GM12873 (cell line): ENCODE results near the gene SLC25A51.

ENCODE experiments used
- TF ChIP-seq, protein P1 (sequence below): IDR thresholded peaks from 2 replicates; pipeline ENCODE4 v1.5.1; 2012; ENCODE audit warnings: low read depth, mild to moderate bottlenecking, moderate library complexity, low read length, control low read depth; ENCODE audit not compliant: insufficient read depth; ENCODE audit errors: missing control alignments

Gene SLC25A51

DNA sequence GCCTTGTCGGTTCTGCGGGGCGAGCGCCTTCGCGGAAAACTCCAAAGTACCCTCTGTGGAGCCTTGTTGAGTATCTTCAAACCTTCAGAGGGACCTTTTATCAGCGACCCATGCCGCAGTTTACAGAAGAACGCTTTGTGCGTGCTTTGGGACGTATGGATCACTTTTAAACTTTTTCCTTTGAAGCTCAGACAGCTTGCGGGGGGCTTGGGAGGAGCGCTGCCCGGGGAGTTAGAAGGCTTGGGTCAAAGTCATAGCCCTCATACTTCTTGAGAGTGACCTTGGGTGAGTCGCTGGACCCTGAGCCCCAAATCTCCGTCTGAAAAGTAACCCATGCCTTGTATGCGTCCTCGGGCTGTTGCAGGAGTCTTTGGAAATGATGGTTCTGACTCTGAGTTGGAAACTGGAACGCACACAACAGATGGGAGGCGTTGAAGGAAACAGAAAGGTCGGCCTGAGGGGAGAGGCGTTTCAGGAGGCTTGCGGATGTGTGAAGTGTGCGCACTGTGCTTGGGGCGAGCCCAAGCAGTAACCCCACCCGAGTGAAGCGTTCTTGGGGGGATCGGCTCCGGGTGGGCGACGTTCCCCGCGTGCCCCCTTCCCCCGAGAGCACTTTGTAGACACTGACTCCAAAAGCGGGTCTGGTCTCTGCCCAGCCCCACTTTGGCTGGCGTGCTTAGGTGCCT lies 661 bp upstream of the SLC25A51 start:
- TF ChIP-seq, protein P1, sequence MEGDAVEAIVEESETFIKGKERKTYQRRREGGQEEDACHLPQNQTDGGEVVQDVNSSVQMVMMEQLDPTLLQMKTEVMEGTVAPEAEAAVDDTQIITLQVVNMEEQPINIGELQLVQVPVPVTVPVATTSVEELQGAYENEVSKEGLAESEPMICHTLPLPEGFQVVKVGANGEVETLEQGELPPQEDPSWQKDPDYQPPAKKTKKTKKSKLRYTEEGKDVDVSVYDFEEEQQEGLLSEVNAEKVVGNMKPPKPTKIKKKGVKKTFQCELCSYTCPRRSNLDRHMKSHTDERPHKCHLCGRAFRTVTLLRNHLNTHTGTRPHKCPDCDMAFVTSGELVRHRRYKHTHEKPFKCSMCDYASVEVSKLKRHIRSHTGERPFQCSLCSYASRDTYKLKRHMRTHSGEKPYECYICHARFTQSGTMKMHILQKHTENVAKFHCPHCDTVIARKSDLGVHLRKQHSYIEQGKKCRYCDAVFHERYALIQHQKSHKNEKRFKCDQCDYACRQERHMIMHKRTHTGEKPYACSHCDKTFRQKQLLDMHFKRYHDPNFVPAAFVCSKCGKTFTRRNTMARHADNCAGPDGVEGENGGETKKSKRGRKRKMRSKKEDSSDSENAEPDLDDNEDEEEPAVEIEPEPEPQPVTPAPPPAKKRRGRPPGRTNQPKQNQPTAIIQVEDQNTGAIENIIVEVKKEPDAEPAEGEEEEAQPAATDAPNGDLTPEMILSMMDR: no peak

DNA sequence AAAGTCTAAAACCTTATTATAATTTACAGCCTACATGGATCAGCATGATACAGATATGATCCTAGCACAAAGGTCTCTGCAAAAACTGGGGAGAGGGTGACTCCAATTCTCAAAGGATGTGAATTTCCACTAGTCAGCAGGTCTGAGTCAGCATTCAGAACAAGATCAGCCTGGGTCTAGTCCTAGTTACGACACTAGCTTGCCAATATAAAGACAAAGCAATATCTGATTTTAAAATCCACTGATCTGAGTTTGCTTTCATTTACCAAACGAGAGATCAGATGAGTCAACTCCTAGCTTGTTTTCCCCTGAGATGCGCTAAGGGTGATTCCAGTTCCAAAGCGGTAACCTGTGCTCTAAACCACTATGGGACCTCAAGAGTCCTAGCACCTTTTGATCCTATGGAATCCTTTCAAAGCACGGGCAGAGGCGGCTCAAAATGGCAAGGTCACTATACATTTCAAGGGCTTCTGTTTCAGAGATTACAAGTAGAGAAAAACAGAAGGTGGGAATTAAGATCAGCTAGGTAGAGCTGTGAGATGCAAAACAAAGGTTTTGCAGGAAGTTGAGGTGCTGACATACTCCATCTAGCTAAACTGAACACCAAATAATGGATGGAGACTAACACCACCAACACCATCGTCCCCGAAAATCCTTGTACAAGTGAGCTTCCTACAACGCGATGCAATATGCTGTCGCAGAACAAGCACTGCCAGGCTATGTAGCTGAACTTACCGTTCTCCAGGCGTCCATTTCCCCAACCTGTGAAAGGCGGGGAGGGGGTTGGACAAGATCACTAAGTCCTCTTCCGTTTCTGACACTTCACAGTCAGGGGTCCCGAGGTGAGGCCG lies 906 bp downstream of the SLC25A51 start:
- TF ChIP-seq, protein P1: no peak

DNA sequence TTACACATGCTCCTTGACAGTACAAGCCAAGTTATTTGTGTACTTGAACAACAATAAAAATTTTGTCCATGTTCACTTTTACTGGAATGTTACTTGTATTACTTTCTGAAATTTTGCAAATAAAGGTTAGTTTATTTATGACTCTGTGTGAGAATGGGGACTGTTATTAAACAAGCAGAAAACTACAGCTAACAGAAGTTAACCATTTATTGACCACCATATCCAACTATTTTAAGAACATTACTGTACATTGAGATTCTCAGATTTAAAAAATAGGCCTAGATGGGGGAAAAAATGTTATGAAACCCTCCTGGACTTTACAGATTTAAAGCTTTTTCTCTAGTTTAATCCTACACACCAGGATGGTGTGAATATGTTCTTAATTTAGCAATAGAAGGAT lies 1.8 kb downstream of the SLC25A51 start:
- TF ChIP-seq, protein P1: no peak

DNA sequence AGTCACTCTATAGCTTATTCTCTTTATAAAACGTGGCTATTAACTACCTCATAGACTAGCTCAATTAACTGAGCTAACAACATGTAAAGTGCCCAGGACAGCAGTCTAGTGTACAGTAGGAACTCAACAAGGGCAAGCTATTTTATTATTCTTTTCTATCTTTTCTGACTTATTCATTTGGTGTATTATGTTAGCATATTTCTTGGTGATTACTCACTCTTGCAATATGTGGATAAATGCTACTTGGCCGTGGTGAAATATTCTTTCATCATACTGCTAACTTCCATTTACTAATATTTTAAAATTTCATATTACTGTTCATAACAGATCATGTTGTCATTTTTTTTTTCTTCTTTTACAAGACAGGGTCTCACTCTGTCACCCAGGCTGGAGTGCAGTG lies 4.9 kb downstream of the SLC25A51 start:
- TF ChIP-seq, protein P1: no peak

DNA sequence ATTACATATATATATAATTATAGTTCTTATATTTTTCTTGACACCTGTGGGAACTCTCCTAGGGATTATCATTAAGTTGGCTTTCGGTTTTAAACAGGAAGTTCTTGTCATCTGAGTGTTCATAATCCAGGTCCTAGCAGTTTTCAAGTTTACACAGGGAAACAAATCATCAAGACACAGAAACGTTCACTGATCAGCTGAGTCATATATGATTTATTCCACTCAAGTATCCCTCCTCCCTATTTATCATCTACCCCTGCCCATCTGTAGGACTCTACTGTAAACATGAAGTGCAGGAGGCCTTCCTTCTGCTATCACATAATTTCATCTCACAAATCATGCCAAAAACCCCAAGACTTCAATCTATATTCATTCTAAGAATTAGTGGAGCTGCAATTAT lies 6.3 kb downstream of the SLC25A51 start:
- TF ChIP-seq, protein P1: no peak

DNA sequence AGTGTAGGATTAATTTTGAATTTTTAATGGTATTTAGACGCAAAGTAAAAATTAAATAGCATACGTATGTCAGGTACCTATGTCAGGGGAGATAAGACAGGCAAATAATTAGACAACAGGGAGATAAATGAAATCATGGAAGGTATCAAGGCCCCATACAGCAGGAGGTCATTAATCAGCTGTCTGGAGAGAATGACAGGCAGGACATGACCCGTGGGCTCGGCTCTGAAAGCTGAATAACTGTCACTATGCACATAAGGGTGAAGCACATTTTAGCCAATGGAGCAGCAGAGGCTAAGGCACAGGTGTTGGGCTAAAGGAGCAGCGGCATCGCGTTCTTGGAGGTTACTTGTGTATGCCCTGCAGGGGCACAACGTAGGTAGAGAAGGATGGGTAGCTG lies 11.9 kb downstream of the SLC25A51 start:
- TF ChIP-seq, protein P1: no peak

DNA sequence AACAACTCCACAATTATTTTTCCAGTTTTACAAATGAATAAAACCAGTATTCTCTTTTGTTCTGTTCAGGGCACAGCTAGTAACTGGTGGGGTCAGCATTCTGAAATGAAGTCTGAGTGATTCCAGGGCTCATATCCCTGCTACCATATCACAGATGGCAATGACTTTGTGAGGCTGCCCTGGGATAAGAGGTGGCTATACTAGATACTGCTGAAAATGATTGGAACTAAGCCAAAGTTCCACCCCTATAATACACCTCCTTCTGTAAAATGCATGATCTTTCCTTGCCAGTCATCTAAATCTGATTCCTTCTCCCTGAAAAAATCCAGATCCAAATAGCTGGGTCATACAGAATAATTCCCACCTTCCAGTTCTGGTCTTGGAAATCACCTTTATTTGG lies 14.4 kb downstream of the SLC25A51 start:
- TF ChIP-seq, protein P1: no peak
